C1 segment of cervical spinal cord (tissue), 14 donors: ENCODE data around the gene HLA-B.
"Not testable (repeated sequence)": the region's sequence is repeated elsewhere in the genome, so short reads cannot be mapped to it uniquely, and the experiment has no call there.

ENCODE experiments used
- DNase-seq, 14 donors: peaks; one replicate each; lab custom pipeline; 2025; lab: John Stamatoyannopoulos, UW

The HLA-B gene

GRCh38 chr6:31356946-31357466 lies at the start of gene HLA-B:
HLA-B (minus strand) TSS chr6:31357179; CDS start chr6:31357158, 21 bp downstream.
- DNase-seq, result peak; percentile 15 to 84 (median 60)

DNA sequence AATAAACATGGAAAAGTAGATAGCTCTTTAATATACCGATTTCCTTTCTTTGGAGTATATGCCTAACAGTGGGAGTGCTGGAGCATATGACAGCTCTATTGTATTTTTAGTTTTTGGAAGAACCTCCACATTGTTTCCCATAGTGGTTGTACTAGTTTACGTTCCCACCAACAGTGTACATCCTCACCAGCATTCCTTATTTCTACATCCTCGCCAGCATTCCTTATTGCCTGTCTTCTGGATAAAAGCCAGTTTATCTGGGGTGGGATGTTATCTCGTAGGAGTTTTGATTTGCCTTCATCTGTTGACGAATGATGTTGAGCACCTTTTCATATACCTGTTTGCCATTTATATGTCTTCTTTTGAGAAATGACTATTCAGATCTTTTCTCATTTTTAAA lies 49.0 kb upstream of the HLA-B start:
- no peak for DNase-seq

DNA sequence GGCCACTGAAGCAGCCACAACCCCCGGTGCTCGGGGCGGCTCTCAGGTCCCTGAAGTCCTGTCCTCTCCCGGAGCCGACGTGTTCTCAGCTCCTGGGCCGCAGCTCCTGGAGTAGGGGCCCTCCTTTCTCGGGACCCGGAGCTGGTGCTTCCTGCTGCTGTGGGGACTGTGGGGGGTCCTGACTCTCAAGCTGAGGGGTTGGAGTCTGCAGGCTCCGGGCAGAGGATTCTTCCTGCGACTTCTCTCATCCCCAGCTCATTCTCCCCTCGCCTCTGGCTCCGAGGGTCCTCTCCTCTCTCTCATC lies 47.0 kb upstream of the HLA-B start:
- not testable (repeated sequence) for DNase-seq

GRCh38 chr6:31403283-31404060 lies 46.5 kb upstream of the HLA-B start, which contains the start of gene MICA:
MICA (plus strand) TSS chr6:31403595; CDS start chr6:31403633, 38 bp downstream.
- peak in 12 of 14 donors; percentile 14 to 86 (median 64) for DNase-seq

DNA sequence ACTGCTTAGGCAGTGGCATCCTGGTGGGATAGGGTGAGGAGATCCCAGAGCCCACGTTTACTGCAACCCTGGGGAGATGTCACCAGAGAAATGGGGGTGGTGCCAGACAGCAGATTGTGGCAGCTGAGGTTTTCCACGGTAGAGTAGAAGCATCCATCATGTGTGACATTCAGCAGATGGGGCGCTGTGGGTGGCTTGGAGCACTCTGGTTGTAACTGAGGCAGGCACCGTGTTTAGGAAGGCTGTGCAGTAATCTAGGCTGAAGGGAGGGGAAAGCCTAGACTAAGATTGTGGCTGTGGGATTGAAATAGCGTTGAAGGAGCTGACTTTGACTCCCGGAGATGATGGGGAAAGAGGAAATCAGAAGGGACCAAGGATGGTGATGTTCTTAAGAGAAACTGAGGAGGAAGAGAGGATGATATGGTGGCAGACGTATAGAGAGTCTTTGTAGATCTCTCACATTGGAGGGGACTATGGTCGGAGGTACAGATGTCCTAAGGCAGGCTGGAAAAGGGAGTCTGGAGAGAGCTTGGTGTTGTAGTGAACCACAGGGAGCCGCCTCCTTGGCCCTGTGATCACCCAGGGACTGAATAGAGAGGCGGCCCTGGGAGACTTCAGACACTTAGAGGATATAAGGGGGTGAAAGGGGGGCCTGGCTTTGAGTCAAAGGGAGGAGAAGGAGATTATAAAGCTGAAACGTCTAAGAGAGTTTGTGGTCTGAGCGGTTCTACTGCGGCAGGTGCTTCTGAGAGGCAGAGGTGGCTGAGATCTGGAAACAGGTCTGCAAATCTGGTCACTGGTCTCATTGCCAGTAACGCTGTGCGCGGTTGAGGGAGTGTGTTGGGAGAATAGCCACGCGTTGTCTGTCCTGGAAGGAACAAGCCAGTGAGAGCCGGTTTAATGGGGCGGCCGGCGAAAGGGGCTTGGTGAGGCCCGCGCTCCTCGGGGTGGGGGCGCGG lies 45.6 kb upstream of the HLA-B start:
- peak in 5 of 14 donors; percentile 7 to 82 (median 29) for DNase-seq

DNA sequence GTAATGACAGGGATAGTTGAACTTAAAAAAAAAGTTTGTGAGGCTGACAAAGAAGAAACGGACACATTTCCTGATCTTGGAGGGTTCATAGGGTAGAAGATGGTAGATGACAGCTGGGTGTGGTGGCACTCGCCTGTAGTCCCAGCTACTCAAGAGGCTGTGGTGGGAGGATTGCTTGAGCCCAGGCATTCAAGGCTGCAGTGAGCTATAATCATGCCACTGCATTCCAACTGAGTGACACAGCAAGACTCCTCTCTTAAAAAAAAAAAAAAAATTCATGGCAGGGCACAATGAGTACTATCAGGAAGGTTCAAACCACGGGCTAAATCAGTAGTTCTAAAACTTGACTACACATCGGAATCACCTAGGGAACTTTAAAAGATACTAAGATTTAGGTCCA lies 44.4 kb upstream of the HLA-B start:
- DNase-seq, result no peak

GRCh38 chr6:31400467-31401289 lies 43.7 kb upstream of the HLA-B start:
- DNase-seq, result peak in 11 of 14 donors; percentile 9 to 64 (median 35)

- peak in 12 of 14 donors; percentile 35 to 89 (median 68) for DNase-seq
These were observed 42.8 kb upstream of the HLA-B start for GRCh38 chr6:31399589-31400466.

DNA sequence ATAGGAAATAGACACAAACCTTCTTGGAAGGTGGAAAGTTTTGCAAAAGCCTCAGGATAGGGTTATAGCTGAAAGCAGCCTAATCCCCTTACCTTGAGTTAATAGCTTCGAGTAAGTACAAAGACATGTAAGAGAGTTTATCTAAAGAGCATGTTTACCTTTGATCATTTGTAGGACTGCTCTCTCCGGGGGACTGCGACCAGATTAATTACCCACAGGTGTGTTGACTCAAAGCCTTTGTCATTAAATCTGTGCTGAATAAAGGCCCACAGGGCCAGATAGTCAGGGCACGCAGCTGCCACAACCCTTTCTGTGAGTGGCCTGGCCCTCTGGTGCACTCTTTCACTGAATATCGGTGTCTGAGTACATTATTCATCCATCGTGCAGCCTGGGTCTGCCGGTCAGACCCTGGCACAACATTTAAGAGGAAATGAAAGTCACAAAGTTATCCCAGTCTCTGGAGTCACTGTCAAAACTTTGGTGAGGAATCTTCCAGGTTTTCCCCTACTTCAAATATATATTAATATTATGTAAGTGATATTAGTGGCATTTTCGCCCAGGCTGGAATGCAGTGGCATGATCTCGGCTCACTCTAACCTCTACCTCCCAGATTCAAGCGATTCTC lies 41.0 kb upstream of the HLA-B start:
- DNase-seq, result no peak

GRCh38 chr6:31397153-31397499 lies 40.1 kb upstream of the HLA-B start:
- not testable (repeated sequence) for DNase-seq

GRCh38 chr6:31396422-31397152 lies 39.6 kb upstream of the HLA-B start:
- DNase-seq, result peak in 12 of 14 donors; percentile 4 to 71 (median 43)

DNA sequence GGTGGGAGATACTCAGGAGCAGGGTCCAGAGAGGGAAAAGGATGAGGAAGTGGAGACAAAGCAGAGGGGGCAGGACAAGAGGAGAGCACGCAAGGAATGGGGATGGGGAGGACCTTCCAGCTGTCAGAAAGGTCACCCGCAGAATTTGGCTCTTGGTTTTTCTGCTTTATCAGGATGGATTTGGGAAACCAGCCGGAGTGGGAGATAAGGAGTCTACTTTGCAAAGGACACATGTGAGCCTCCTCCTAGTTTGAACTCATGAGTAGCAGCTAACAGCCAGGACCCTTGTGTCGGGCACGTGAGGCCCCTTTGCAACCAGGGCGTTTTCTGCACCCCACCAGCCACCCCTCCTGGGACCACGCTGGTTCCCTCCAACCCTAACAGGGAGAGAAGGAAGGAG lies 38.9 kb upstream of the HLA-B start:
- no peak for DNase-seq

GRCh38 chr6:31394381-31394780 lies 37.4 kb upstream of the HLA-B start:
- DNase-seq, result no peak

- no peak for DNase-seq
These were observed 37.0 kb upstream of the HLA-B start for GRCh38 chr6:31393932-31394331.

GRCh38 chr6:31389802-31390132 lies 32.8 kb upstream of the HLA-B start:
- DNase-seq, result not testable (repeated sequence)

GRCh38 chr6:31388916-31389801 lies 32.2 kb upstream of the HLA-B start:
- DNase-seq, result not testable (repeated sequence)

GRCh38 chr6:31386977-31387376 lies 30.0 kb upstream of the HLA-B start:
- DNase-seq, result no peak

DNA sequence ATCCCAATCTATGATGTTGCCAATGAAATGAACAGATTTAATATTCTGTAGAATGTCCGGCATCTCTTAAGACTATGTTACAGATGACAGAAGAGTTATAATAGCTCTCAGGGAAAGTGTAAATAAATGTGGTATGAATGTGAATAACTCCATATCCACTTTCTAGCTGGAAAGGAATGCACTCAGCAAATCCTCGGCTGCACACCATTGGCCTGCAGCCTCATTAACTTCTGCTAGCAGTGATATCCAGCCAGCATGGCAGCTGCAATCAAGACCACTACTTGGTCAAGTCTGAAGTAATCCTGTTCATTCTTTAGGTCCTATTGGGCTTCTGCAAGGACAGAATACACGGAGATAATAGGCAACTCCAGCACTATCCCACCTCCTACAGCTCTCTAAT lies 29.1 kb upstream of the HLA-B start:
- DNase-seq, result no peak
